K562 (cell line): ENCODE data around the gene IMPDH2. TPM values are rescaled to one million over a fixed set of nuclear protein-coding genes. Genes with fewer than 3 reads are reported as not detected.
A peak's percentile ranks its signal among the peaks of the same experiment; 100 is the strongest.

Experiments used
- ATAC-seq: fragments of 200-7000 bp; cut with Tn5 transposase; 3 replicates; pipeline ENCODE4 v1.9.1; 2020; ENCODE audit warnings: moderate library complexity
- BruUV-seq: library from RNA; stranded (reverse); fragments of 400-500 nt; replicated peaks from 2 replicates; lab custom pipeline; 2021; lab: Mats Ljungman, UMichigan
- CTCF ChIA-PET: fragments of 300-600 bp; formaldehyde crosslinking; extraction: SDS; loops from one replicate; lab custom pipeline; 2021; ENCODE audit warnings: low intra/inter-chr PET ratio; lab: Yijun Ruan, JAX
- POLR2A ChIA-PET: fragments of 300-600, 350-650 bp; sonication (Branson Sonifier 250); formaldehyde crosslinking; extraction: SDS; loops from one replicate; lab custom pipeline; 2021; ENCODE audit warnings: antibody characterized with exemption, inconsistent platforms; lab: Yijun Ruan, JAX
- DNase-seq, 4 experiments: peaks; one replicate each; pipeline versions ENCODE4 v3.0.0 to v3.0.0-alpha.2; 2011 to 2018; ENCODE audit warnings: low spot score in 3 of 4, mixed read lengths in 3 of 4; ENCODE audit errors: extremely low read depth in 1 of 4
- FAIRE-seq: peaks from 2 replicates; lab custom pipeline; 2011; peaks lifted over from hg19 to GRCh38; lab: Jason Lieb, UNC
- H2AFZ ChIP-seq: 2 replicates; pipeline ENCODE4 v1.6.0; 2011; ENCODE audit warnings: low read depth, low read length, control low read depth, inconsistent platforms
- H3K27ac ChIP-seq: fragments of 200-600 bp; 3 replicates; pipeline ENCODE4 v1.8.0; 2011; ENCODE audit warnings: low read depth, mild to moderate bottlenecking, control low read depth, inconsistent platforms, low read length, moderate library complexity, mixed read lengths; ENCODE audit errors: extremely low read depth
- H3K27me3 ChIP-seq, 2 experiments: fragments of 300-600 bp in 1 of 2; 2 replicates in 1 of 2; 3 replicates in 1 of 2; pipeline versions ENCODE4 v1.6.0 to v1.8.0; 2011; ENCODE audit warnings: inconsistent platforms in 2 of 2, low read length in 2 of 2, mild to moderate bottlenecking in 1 of 2, mixed read lengths in 1 of 2, moderate library complexity in 1 of 2; ENCODE audit not compliant: control insufficient read depth in 2 of 2, insufficient read depth in 2 of 2
- H3K36me3 ChIP-seq: fragments of 300-600 bp; 3 replicates; pipeline ENCODE4 v1.8.0; 2011; ENCODE audit warnings: mild to moderate bottlenecking, low read length, inconsistent platforms; ENCODE audit not compliant: control insufficient read depth, insufficient read depth
- H3K4me1 ChIP-seq, 2 experiments: fragments of 200-600 bp in 1 of 2; replicated peaks in 1 of 2; 2 replicates in 1 of 2; 3 replicates in 1 of 2; pipeline versions ENCODE4 v1.5.1 to v1.8.0; 2011; ENCODE audit warnings: inconsistent platforms in 2 of 2, low read length in 2 of 2, mild to moderate bottlenecking in 1 of 2, mixed read lengths in 1 of 2, moderate library complexity in 1 of 2; ENCODE audit not compliant: control insufficient read depth in 2 of 2, insufficient read depth in 2 of 2
- H3K4me2 ChIP-seq: 2 replicates; pipeline ENCODE4 v1.6.1; 2011; ENCODE audit warnings: low read length, control low read depth, inconsistent platforms, mixed read lengths; ENCODE audit not compliant: insufficient read depth
- H3K4me3 ChIP-seq: fragments of 200-600 bp; sonication (generic), shearing (Covaris generic); 2 replicates; pipeline ENCODE4 v1.5.1; 2016; ENCODE audit warnings: control low read depth, inconsistent platforms
- H3K79me2 ChIP-seq: fragments of 200-600 bp; 3 replicates; pipeline ENCODE4 v1.8.0; 2011; ENCODE audit warnings: low read length, inconsistent platforms; ENCODE audit not compliant: control insufficient read depth, insufficient read depth
- H3K9ac ChIP-seq, 2 experiments: 2 replicates each; pipeline versions ENCODE4 v1.6.0 to v1.6.1; 2011; ENCODE audit warnings: low read depth in 2 of 2, low read length in 2 of 2, control low read depth in 1 of 2, inconsistent platforms in 1 of 2, mild to moderate bottlenecking in 1 of 2, mixed read lengths in 1 of 2; ENCODE audit not compliant: insufficient read depth in 1 of 2
- H3K9me1 ChIP-seq: one replicate; pipeline ENCODE4 v1.6.0; 2011; ENCODE audit warnings: inconsistent platforms, mild to moderate bottlenecking, low read length, moderate library complexity; ENCODE audit not compliant: control insufficient read depth, insufficient read depth
- H3K9me3 ChIP-seq: replicated peaks from 2 replicates; pipeline ENCODE4 v1.5.1; 2011; ENCODE audit warnings: low read depth, low read length, inconsistent platforms; ENCODE audit not compliant: control insufficient read depth, insufficient read depth
- H4K20me1 ChIP-seq: replicated peaks from 2 replicates; pipeline ENCODE4 v1.6.1; 2011; ENCODE audit warnings: low read length, inconsistent platforms, mixed read lengths; ENCODE audit not compliant: control insufficient read depth, insufficient read depth
- ARID1B ChIP-seq: fragments of 450-650 bp; IDR thresholded peaks from 2 replicates; pipeline ENCODE4 v1.6.1; 2016; ENCODE audit warnings: antibody characterized with exemption, mild to moderate bottlenecking, inconsistent platforms
- ARID2 ChIP-seq: fragments of 450-650 bp; IDR thresholded peaks from 2 replicates; pipeline ENCODE4 v1.6.1; 2017; ENCODE audit warnings: antibody characterized with exemption, mild to moderate bottlenecking
- CTBP1 ChIP-seq: fragments of 450-650 bp; IDR thresholded peaks from 2 replicates; pipeline ENCODE4 v1.6.1; 2016; ENCODE audit warnings: borderline replicate concordance
- HMGN3 ChIP-seq: IDR thresholded peaks from 2 replicates; pipeline ENCODE4 v1.6.1; 2011; ENCODE audit warnings: borderline replicate concordance, low read depth, mild to moderate bottlenecking, mixed read lengths, low read length; ENCODE audit not compliant: insufficient read length; ENCODE audit errors: extremely low read depth
- HNRNPLL ChIP-seq: fragments of 200-400 bp; formaldehyde crosslinking; IDR thresholded peaks from 2 replicates; pipeline ENCODE4 v1.6.1; 2017; ENCODE audit warnings: low read length, low read depth, mild to moderate bottlenecking; ENCODE audit not compliant: poor library complexity, severe bottlenecking
- KLF1 ChIP-seq: fragments of 450-650 bp; IDR thresholded peaks from 2 replicates; pipeline ENCODE4 v1.6.1; 2016; ENCODE audit warnings: missing genetic modification characterization, missing compliant biosample characterization
- PTBP1 ChIP-seq: fragments of 200-400 bp; formaldehyde crosslinking; IDR thresholded peaks from 2 replicates; pipeline ENCODE4 v1.6.1; 2017; ENCODE audit warnings: low read depth, low read length
- RNF2 ChIP-seq: sonication (generic); IDR thresholded peaks from 2 replicates; pipeline ENCODE4 v1.6.1; 2016
- TEAD4 ChIP-seq, 2 experiments: sonication (generic) in 1 of 2; formaldehyde crosslinking in 1 of 2; IDR thresholded peaks; 2 replicates each; pipeline versions ENCODE4 v1.6.1 to v1.8.0; 2012 to 2022; ENCODE audit warnings: borderline replicate concordance in 1 of 2, inconsistent platforms in 1 of 2, low read length in 1 of 2, mild to moderate bottlenecking in 1 of 2, missing genetic modification reagents in 1 of 2
- ZKSCAN1 ChIP-seq: fragments of 150-350 bp; IDR thresholded peaks from 2 replicates; pipeline ENCODE4 v1.6.1; 2016; ENCODE audit warnings: low read depth, low read length
- ZNF561 ChIP-seq: fragments of 450-650 bp; formaldehyde crosslinking; conservative IDR thresholded peaks from 2 replicates; pipeline ENCODE4 v1.4.0; 2020; ENCODE audit warnings: mild to moderate bottlenecking, moderate library complexity
- WGBS: fragments of 100-300 bp; shearing (Covaris generic); methylation state at CpG from one replicate; pipeline ENCODE4 v1.1.6; 2016; ENCODE audit warnings: low coverage, mixed read lengths; ENCODE audit not compliant: insufficient coverage; ENCODE audit errors: missing lambda C conversion rate; 5-methylcytosine and 5-hydroxymethylcytosine counted together
- in situ Hi-C: fragments of 300-500 bp; cut with MboI; formaldehyde crosslinking; loops from 4 replicates; pipeline ENCODE4 v1.15.0; 2018; ENCODE audit warnings: inconsistent platforms, mixed read lengths
- intact Hi-C: fragments of 100-400 bp; cut with micrococcal nuclease; formaldehyde crosslinking; loops from 2 replicates; pipeline ENCODE4 v1.14.2; 2022
- polyA plus RNA-seq, 8 experiments: library from polyadenylated mRNA; depleted of rRNA in 4 of 8; stranded (reverse) in 5 of 8; unstranded in 3 of 8; fragments of >200 nt; fragmentation: Nextera tagmentation in 2 of 8; fragmentation: Illumina TruSeq in 1 of 8; extraction: Ambion mirVana in 2 of 8; extraction: Trizol in 1 of 8; gene quantifications; 2 replicates each; pipeline versions ENCODE4 v1.2.1 to v1.2.3, GENCODE V29; 2011 to 2014; ENCODE audit warnings: inconsistent platforms in 1 of 8, missing spikeins in 1 of 8
- total RNA-seq, 7 experiments: library from RNA; depleted of rRNA in 6 of 7; stranded (reverse); fragments of >200 nt in 6 of 7; fragmentation: Illumina TruSeq in 2 of 7; extraction: Trizol in 2 of 7; gene quantifications; 2 replicates each; pipeline versions ENCODE4 v1.2.1 to v1.2.3, GENCODE V29; 2011 to 2021; ENCODE audit warnings: low replicate concordance in 1 of 7
- TF ChIP-seq, protein P1 (sequence below), 2 experiments: fragments of 450-650 bp in 1 of 2; sonication (generic) in 1 of 2; formaldehyde crosslinking in 1 of 2; IDR thresholded peaks in 1 of 2; conservative IDR thresholded peaks in 1 of 2; 2 replicates each; pipeline versions ENCODE4 v1.6.1 to v1.8.1; 2016 to 2023; ENCODE audit warnings: mild to moderate bottlenecking in 2 of 2, moderate library complexity in 2 of 2, inconsistent platforms in 1 of 2, missing genetic modification reagents in 1 of 2
- TF ChIP-seq, protein P2 (sequence below): sonication (generic); IDR thresholded peaks from 2 replicates; pipeline ENCODE4 v1.6.1; 2016
- TF ChIP-seq, protein P3 (sequence below): fragments of 250-450 bp; sonication (Bioruptor Pico); IDR thresholded peaks from 2 replicates; pipeline ENCODE4 v1.4.0; 2020; ENCODE audit warnings: mild to moderate bottlenecking, moderate library complexity
- TF ChIP-seq, protein P4 (sequence below): fragments of 250-450 bp; sonication (Bioruptor Pico); IDR thresholded peaks from 2 replicates; pipeline ENCODE4 v1.5.1; 2021; ENCODE audit warnings: mild to moderate bottlenecking

Gene IMPDH2
- total and polyA plus RNA-seq, 9 of the 15 experiments (the other 6 are each of a cell fraction or from before 2014, with no cell fraction given): 318 to 507 (median 366) TPM

DNA sequence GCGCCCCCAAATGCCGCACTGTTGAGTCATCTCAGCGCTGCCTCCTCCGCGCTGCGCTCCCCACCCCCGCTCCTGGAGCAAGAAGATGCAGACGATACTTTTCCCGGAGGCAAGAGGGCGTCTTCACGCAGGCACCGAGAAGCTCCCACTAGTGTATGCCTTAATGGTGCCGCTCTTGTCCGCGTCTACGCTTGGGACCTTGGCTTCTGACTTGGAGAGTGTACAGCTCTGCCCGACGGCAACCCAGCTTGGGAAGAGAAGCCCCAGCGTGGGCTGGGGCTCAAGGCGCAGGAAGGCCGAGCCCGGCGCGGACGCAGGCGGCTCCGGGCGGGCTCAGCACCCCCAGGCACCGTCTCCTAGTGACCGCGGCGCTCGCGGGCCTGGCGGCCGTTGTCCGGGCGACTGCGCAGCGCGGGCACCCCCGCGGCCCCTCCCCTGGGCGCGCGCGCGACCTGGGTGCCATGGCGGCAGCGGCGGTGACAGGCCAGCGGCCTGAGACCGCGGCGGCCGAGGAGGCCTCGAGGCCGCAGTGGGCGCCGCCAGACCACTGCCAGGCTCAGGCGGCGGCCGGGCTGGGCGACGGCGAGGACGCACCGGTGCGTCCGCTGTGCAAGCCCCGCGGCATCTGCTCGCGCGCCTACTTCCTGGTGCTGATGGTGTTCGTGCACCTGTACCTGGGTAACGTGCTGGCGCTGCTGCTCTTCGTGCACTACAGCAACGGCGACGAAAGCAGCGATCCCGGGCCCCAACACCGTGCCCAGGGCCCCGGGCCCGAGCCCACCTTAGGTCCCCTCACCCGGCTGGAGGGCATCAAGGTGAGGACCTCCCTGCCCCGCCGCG, 39.2 kb downstream of the IMPDH2 start, which contains the start of gene P4HTM:
P4HTM (plus strand) TSS at position 446 of the 840 bp plus-strand sequence; CDS start at position 462, 16 bp downstream.
- in situ Hi-C loops: no loop called here
- no peaks in the 10 kb centered on the region for H3K27me3 ChIP-seq
- FAIRE-seq (peak; percentile 90), ATAC-seq (peak; percentile 93), DNase-seq (peak; percentile 78 to 88 (median 85))
- H4K20me1 ChIP-seq: no peaks in the 10 kb centered on the region
- H3K9me3 ChIP-seq: no peaks in the 10 kb centered on the region
- H3K36me3 ChIP-seq: peaks cover 7% of the 10 kb centered on the region; the same call in 2 of the 3 replicates
- peaks cover 9 to 21% of the 10 kb centered on the region in 2 experiments for H3K4me1 ChIP-seq
- BruUV-seq: no TSS peak
- CTCF ChIA-PET: no interaction called here
- no peaks in the 10 kb centered on the region for H3K79me2 ChIP-seq
- peak within 1 kb of the TSS; percentile 41 for H3K4me3 ChIP-seq
- H3K9me1 ChIP-seq: no peaks in the 10 kb centered on the region
- peak within 1 kb of the TSS; percentile 78 for H3K27ac ChIP-seq
- peak within 1 kb of the TSS; percentile 94 for H2AFZ ChIP-seq
- intact Hi-C loops: loop anchor here (1.0 to 5.0 kb wide), 4 partner anchors 17 to 459 kb away; partner anchors contain the start of gene WDR6
- H3K9ac ChIP-seq: peak within 1 kb of the TSS; percentile 71 to 89
- POLR2A ChIA-PET: interaction anchor here (0.7 to 1.3 kb wide), 4 partner anchors 16 to 39 kb away, joined by 3 to 6 read pairs (median 3); partner anchors contain the start of genes IMPDH2, NDUFAF3 and WDR6
- 46% methylated on average over 17 of the region's 91 CpGs for WGBS
- peak within 1 kb of the TSS; percentile 82 for H3K4me2 ChIP-seq
- no peak for TF ChIP-seq ARID2
- peak; percentile 90 for TF ChIP-seq HNRNPLL
- TF ChIP-seq, protein P1, sequence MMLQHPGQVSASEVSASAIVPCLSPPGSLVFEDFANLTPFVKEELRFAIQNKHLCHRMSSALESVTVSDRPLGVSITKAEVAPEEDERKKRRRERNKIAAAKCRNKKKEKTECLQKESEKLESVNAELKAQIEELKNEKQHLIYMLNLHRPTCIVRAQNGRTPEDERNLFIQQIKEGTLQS (IDR thresholded peaks at IDR 0.05): peak; percentile 93
- TF ChIP-seq, protein P1 (CRISPR knock-in tag; conservative IDR thresholded peaks at IDR 0.05): no peak
- peak; percentile 88 for TF ChIP-seq HMGN3
- TF ChIP-seq ARID1B: peak; percentile 81
- 0 out of 2 replicates have a peak, but pooled peaks have one; percentile 26 for TF ChIP-seq ZKSCAN1
- TF ChIP-seq, protein P2, sequence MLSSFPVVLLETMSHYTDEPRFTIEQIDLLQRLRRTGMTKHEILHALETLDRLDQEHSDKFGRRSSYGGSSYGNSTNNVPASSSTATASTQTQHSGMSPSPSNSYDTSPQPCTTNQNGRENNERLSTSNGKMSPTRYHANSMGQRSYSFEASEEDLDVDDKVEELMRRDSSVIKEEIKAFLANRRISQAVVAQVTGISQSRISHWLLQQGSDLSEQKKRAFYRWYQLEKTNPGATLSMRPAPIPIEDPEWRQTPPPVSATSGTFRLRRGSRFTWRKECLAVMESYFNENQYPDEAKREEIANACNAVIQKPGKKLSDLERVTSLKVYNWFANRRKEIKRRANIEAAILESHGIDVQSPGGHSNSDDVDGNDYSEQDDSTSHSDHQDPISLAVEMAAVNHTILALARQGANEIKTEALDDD: no peak
- TF ChIP-seq KLF1: no peak
- no peak for TF ChIP-seq PTBP1
- peak; percentile 39; the same call in 1 of the 2 replicates for TF ChIP-seq RNF2
- TF ChIP-seq, protein P3, sequence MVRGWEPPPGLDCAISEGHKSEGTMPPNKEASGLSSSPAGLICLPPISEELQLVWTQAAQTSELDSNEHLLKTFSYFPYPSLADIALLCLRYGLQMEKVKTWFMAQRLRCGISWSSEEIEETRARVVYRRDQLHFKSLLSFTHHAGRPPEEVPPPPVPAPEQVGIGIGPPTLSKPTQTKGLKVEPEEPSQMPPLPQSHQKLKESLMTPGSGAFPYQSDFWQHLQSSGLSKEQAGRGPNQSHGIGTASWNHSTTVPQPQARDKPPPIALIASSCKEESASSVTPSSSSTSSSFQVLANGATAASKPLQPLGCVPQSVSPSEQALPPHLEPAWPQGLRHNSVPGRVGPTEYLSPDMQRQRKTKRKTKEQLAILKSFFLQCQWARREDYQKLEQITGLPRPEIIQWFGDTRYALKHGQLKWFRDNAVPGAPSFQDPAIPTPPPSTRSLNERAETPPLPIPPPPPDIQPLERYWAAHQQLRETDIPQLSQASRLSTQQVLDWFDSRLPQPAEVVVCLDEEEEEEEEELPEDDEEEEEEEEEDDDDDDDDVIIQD (CRISPR knock-in tag): no peak
- TF ChIP-seq ZNF561 (CRISPR knock-in tag): no peak
- TF ChIP-seq, protein P4, sequence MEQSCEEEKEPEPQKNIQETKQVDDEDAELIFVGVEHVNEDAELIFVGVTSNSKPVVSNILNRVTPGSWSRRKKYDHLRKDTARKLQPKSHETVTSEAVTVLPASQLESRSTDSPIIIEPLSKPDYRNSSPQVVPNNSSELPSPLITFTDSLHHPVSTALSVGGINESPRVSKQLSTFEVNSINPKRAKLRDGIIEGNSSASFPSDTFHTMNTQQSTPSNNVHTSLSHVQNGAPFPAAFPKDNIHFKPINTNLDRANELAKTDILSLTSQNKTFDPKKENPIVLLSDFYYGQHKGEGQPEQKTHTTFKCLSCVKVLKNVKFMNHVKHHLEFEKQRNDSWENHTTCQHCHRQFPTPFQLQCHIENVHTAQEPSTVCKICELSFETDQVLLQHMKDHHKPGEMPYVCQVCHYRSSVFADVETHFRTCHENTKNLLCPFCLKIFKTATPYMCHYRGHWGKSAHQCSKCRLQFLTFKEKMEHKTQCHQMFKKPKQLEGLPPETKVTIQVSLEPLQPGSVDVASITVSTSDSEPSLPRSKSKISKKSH: no peak
- peak; percentile 75 for TF ChIP-seq TEAD4 (IDR thresholded peaks at IDR 0.05; ENCODE audit: low read length)
- TF ChIP-seq TEAD4 (CRISPR knock-in tag; IDR thresholded peaks at IDR 0.05; ENCODE audit: borderline replicate concordance): no peak
- peak; percentile 89 for TF ChIP-seq CTBP1
